Stimulated activated naive CD8-positive, alpha-beta T cell treated with anti-CD3 and anti-CD28 coated beads, Interleukin-15, Interleukin-2, amounts not matched to agents 100 ng/mL and 50 ng/mL, for 24 hours (primary cell): ENCODE data around the gene SKP1.

Experiments used
- H3K27ac Mint-ChIP-seq: one replicate; pipeline ENCODE4 v1.8.0; 2021; ENCODE audit warnings: mild to moderate bottlenecking, mixed read lengths
- H3K27me3 Mint-ChIP-seq: one replicate; pipeline ENCODE4 v1.8.0; 2021; ENCODE audit warnings: mixed read lengths
- H3K36me3 Mint-ChIP-seq: one replicate; pipeline ENCODE4 v1.8.0; 2021; ENCODE audit warnings: low read depth, mixed read lengths
- H3K4me1 Mint-ChIP-seq: one replicate; pipeline ENCODE4 v1.8.0; 2021; ENCODE audit warnings: low read depth, mixed read lengths
- H3K4me3 Mint-ChIP-seq: one replicate; pipeline ENCODE4 v1.8.0; 2021; ENCODE audit warnings: mild to moderate bottlenecking, mixed read lengths
- H3K9me3 Mint-ChIP-seq: one replicate; pipeline ENCODE4 v1.8.0; 2021; ENCODE audit warnings: mixed read lengths

SKP1 gene

DNA sequence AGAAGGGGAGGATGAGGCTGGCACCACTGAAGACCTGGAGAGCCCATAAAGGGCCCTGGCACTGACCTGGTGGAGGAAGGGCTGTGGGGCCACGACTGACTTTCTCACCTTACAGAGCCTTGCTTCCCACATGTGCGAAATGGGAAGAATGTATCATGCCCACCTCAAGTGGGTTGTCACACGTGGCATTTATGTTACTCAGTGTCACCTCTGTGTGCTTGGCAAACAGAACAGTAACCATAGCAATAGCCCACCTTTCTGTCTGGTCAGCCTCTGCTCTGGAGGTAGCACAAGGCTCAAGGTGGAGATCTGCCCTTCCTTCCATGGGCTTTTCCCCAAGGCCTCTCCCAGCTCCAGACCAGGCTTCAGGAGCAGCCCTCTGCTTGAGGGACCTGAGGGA, 45.6 kb downstream of the SKP1 start:
- no peaks in the 10 kb centered on the region for H3K27me3 Mint-ChIP-seq
- H3K9me3 Mint-ChIP-seq = no peaks in the 10 kb centered on the region
- peaks cover 24% of the 10 kb centered on the region for H3K36me3 Mint-ChIP-seq
- H3K4me1 Mint-ChIP-seq = peaks cover 98% of the 10 kb centered on the region
- H3K4me3 Mint-ChIP-seq = peak overlapping the region; percentile 67
- H3K27ac Mint-ChIP-seq = peak overlapping the region; percentile 98

DNA sequence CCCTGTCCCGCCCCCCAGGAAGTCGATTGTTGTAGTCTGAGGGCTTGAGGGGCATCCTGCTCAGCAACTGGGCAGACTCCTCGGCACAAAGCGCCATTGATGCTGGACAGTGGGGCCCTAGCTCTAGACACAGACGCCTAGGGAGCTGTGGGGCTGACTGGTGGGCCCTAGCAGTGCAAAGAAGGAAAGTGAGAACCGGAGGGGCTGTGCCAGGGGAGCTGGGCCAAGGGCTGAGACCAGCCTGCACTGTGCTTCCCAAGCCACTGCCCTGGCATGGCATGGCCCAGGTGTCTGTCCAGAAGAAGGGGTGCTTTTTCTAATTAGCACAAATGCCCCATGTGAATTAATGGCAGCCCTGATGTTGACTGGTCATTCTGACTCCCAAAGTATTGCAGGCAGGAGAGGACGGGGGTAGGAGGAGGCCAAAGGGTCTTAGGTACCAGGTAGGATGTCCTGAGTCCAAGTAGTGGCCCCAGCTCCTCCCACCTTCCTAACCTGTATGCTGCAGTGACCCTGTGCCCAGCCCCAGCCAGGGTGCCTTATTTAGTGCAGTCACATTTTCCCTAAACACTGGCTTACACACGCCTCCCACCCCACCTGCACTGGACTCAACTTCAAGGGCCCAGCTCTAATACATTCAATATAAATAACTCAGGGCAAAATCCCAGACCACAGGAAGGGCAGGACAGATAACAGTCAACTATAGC, 46.4 kb downstream of the SKP1 start:
- Mint-ChIP-seq H3K4me3 (peak overlapping the region; percentile 67), H3K27me3 (no peaks in the 10 kb centered on the region), H3K4me1 (peaks cover 98% of the 10 kb centered on the region), H3K36me3 (peaks cover 19% of the 10 kb centered on the region), H3K27ac (peak overlapping the region; percentile 98), H3K9me3 (no peaks in the 10 kb centered on the region)

DNA sequence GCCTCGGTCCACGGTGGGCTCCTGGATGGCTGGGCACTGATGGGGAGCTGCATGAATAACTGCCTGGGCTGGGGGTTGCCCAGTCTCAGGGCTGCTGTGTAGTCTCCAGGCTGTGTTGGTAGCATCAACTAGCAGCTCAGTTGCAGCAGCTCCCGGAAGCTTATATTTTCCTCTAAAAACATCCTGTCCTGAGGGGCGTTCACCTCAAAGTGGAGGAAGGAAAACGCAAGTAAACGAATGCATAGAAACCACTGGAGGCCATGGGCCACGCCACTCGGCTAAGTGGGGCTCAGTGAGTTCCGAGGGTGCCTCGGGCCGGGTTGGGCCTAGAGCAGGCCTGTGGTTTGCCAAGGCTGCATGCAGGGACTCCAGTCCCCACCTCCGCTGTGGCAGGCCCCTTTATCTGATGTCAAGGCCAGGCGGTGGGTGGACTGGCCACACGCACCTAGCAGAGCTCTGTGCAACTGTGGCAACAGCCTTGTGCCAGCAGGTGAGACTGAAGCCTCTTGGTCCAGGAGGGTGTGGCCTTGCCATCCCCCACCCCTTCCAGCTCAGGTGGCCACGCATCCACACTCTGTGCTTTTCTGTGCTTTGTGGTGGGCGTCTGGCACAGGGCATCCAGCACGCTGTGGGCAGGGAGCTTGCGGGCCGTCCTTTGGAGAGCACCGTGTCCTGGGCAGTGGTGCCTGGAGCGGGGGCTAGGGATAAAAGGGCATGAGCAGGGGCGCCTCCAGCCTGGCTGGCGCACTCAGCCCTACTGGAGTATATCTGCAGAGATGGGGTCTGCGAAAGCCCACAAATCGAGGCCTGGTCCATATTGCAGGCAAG, 47.1 kb downstream of the SKP1 start:
- no peaks in the 10 kb centered on the region for H3K27me3 Mint-ChIP-seq
- H3K36me3 Mint-ChIP-seq = peaks cover 14% of the 10 kb centered on the region
- no peaks in the 10 kb centered on the region for H3K9me3 Mint-ChIP-seq
- peaks cover 99% of the 10 kb centered on the region for H3K4me1 Mint-ChIP-seq
- H3K27ac Mint-ChIP-seq = peak overlapping the region; percentile 98
- H3K4me3 Mint-ChIP-seq = peak overlapping the region; percentile 74

DNA sequence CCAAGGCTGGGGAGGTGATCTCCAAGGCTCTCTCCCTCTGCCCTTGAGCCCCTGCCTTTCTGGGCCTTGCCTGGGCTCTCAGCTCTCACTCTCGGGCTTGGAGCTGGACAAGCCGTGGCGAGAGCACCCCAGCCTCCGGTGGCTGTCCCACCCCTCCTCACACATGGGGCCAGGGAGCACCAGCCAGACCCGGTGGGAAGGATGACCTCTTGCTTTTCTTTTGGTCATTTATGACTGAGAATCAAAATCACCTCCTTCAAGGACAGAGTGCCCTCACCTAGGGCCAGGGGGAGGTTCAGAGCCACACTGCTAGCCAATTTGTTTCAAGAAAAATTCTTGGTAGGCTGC, 48.1 kb downstream of the SKP1 start:
- peaks cover 100% of the 10 kb centered on the region for H3K4me1 Mint-ChIP-seq
- peak overlapping the region; percentile 74 for H3K4me3 Mint-ChIP-seq
- no peaks in the 10 kb centered on the region for H3K27me3 Mint-ChIP-seq
- H3K27ac Mint-ChIP-seq = peak overlapping the region; percentile 98
- H3K9me3 Mint-ChIP-seq = no peaks in the 10 kb centered on the region
- H3K36me3 Mint-ChIP-seq = peaks cover 14% of the 10 kb centered on the region

DNA sequence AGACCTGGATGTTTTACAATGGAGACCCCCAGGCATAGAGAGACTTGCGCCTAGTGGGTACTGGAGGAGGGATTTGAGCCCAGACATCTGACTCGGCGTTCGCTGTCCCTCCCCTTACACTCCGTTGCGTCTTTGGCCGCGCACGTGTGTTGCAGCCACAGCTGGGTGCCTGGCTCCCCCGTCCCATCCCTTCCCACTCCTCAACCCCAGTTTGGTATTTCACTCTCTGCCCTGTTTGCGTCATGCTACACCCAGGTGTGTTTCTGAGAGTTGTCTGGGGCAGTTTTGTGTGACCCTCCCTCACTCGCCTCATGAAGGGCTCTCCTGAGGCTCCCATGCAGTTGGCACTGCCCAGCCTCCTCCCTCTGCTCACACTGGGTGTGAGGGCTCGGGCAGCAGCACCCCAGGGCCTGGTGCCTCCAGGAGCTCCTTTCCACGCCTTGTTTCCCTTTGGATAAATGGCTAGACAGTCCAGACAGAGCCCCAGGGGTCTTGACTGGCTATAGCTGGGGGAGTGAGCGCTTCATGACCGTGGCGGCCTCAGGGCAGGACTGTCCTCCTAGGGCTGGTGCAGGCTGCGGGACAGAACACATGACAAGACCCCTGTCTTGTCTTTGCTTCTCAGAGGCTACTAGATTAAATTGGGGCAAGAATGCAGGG, 48.6 kb downstream of the SKP1 start:
- Mint-ChIP-seq H3K27me3 (no peaks in the 10 kb centered on the region), H3K27ac (peak overlapping the region; percentile 98), H3K9me3 (no peaks in the 10 kb centered on the region), H3K36me3 (peaks cover 17% of the 10 kb centered on the region), H3K4me3 (peak overlapping the region; percentile 74), H3K4me1 (peaks cover 100% of the 10 kb centered on the region)

DNA sequence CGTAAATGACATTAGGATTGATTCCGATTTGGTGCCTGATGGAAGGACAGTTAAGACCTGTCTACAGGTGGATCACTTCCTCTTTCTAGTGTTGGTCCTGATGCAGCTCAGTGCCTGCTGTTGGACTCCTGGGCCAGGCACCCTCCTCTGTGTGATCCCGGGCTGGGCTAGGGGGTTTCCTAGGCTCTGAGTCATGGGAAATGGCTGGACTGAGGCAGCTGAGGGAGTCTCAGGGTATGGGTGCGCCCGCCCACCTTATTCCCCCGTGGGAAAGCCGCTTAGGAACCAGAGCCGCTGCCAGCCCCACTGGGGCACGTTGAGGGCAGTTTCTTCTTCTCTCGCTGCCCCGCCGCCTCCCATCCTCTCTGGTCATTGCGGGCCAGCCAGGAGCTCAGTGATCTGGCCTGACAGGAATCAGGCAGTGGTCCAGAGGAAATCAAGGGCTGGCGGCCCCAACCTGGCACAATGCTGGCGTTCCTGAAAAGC, 49.3 kb downstream of the SKP1 start:
- no peaks in the 10 kb centered on the region for H3K27me3 Mint-ChIP-seq
- H3K9me3 Mint-ChIP-seq = no peaks in the 10 kb centered on the region
- H3K4me1 Mint-ChIP-seq = peaks cover 100% of the 10 kb centered on the region
- H3K27ac Mint-ChIP-seq = peak overlapping the region; percentile 98
- H3K36me3 Mint-ChIP-seq = peaks cover 12% of the 10 kb centered on the region
- H3K4me3 Mint-ChIP-seq = peak overlapping the region; percentile 74

DNA sequence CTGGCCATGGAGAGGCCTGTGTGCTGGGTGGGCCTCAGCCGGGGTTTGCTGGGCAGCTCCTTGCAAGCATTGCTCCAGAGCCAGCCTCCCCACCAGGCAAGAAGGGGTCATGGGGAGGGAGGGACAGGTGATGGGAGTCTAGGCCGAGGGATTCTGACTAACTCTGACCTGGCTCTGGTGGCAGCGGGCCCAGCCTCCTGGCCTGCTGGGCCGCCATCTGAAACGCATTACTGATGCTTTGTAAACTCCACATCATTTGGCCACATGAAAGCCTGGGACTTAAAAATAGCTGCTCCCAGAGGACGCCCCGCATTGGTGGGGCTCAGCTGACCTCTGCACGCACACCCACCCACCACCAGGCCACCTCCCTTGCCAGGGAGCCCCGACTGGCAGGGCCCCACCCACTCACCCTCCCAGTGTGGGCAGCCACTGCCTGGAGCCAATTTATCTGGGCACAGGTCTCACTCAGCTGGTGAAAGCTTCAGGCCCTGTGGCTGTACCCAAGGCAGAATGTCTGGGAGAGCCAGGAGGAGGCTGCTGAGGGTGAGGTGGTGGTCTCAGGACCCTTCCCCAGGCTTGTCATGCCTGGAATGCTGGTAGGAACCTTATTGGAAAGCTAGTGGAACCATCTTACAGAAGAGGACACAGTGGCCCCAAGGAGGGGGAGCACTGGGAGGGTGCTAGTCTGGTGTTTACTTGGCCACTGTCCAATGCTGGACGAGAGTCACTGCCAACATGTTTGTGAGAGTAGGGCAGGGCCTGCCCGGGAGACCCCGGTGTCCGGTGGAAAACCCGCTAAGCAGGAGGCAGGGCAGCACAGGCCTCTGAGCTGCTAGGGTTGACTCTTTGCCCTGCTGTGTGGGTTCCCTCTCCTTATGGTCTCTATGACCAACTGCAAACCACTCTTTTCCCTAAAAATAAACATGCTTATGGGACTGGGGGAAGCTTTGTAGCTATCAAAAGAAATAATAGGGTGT, 51.4 kb downstream of the SKP1 start:
- Mint-ChIP-seq H3K4me3 (peak overlapping the region; percentile 60), H3K9me3 (no peaks in the 10 kb centered on the region), H3K36me3 (peaks cover 21% of the 10 kb centered on the region), H3K27ac (peak overlapping the region; percentile 98), H3K27me3 (no peaks in the 10 kb centered on the region), H3K4me1 (peaks cover 100% of the 10 kb centered on the region)

DNA sequence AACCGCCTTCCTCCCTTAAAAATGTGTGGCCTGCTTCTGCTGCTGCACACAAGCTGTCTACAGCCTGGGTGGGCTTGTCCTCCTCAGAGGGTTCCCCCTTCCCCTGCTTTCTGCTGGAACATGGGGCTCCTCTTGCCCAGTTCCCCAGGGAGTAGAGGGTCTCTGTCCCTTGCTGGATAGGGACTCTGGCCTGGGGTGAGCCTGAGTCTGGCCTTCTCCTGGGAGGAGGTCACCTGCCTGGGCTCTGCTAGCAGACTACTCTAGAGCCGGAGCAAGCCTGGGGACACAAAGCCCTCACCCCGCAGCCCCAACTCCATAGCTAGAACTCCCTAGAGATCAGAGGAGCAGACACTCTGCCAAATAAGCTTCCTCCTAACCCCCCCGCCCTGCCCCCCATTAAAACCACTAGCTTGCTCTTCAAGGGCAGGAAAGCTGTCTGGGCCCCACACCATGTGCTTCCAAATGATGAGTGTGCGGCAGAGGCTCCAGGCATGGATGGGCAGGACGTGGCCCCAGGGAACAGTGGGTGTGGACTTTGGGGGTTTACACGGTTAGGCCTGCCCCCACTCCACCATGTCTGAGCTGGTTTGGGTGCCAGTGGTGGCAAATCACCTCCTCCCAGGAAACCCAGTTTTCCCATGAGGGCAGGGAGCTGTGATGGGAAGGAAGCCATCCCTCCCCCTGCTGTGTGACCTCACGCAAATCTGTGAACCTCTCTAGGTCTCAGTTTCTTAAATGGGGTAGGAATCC, 52.3 kb downstream of the SKP1 start:
- Mint-ChIP-seq H3K27me3 (no peaks in the 10 kb centered on the region), H3K36me3 (peaks cover 26% of the 10 kb centered on the region), H3K27ac (peak overlapping the region; percentile 98), H3K9me3 (no peaks in the 10 kb centered on the region), H3K4me1 (peaks cover 100% of the 10 kb centered on the region), H3K4me3 (peak overlapping the region; percentile 35)

DNA sequence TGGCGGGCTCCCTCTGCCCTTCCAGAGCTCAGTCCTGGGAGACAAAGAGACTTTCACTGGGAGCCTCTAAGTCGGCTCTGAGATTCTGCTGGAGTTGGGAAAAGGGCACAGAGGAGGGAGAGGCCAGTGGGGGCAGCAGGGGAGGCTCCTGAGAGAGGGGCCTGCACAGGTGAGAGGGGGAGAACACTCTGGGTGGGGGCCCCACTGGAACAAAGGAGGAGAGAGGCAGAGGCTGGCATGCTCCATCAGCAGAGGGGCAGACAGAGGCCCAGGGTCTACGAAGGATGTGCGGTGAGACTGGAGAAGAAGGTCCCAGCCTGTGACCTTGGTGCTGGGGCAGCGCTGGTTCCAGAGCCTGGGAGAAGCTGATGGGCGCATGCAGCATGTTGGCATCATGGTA, 53.4 kb downstream of the SKP1 start:
- H3K9me3 Mint-ChIP-seq = no peaks in the 10 kb centered on the region
- H3K4me3 Mint-ChIP-seq = peak overlapping the region; percentile 47
- H3K4me1 Mint-ChIP-seq = peaks cover 100% of the 10 kb centered on the region
- peak overlapping the region; percentile 98 for H3K27ac Mint-ChIP-seq
- peaks cover 27% of the 10 kb centered on the region for H3K36me3 Mint-ChIP-seq
- H3K27me3 Mint-ChIP-seq = no peaks in the 10 kb centered on the region

DNA sequence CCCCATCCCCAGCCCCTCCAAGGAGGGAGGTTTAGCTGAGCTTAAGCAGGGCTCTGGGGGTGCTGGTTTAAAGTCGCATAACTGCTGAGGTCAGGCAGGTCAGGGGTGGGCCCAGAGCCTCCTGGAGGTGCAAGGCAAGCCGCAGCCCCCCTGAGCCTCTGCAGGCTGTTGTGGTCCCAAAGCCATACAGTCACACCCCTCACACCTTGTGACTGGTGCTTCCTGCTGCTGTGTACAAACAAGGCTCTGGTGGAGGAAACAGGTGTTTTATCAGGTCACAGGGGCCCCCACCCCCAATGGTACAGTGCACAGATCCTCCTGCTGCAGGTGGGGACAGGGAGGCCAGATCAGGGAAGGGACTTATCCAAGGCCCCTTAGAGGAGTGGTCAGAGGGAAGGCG, 54.2 kb downstream of the SKP1 start:
- no peaks in the 10 kb centered on the region for H3K27me3 Mint-ChIP-seq
- no peak overlapping the region for H3K4me3 Mint-ChIP-seq
- peak overlapping the region; percentile 76 for H3K27ac Mint-ChIP-seq
- H3K4me1 Mint-ChIP-seq = peaks cover 100% of the 10 kb centered on the region
- no peaks in the 10 kb centered on the region for H3K9me3 Mint-ChIP-seq
- peaks cover 33% of the 10 kb centered on the region for H3K36me3 Mint-ChIP-seq

DNA sequence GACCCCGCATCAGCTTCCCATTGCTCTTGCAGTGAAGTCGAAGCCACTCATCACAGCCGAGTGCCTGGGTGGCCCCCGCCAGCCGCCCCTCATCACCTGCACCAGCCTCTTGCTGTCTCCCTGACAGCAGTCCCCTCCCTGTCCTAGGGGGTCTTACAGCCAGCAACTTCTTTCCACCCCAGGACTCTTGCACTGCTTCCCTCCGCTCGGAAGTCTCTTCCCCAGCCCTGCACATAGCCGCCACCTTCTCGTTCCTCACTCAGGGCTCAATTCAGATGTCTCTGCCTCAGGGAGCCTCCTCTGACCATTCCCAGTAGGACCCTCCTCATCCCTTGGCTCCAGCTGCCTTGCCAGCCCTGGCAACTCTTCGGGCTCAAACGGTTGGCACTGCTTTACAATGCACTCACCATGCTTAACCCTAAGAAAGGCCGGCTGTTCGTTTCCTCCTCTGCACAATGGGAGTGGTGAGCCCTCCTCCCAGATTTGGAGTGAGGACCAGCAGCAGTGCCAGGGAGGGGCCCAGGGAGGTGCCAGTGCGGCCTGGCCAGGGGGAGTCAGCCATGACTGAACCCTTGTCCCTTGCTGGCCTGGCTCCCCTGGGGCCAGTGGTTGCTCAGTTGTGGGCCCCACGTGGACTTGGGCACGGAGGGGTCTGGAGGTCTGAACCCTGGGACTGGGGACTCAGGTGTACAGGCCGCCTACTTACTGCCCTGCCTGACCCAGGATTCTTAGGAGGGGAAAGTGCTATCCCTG, 56.2 kb downstream of the SKP1 start:
- peaks cover 36% of the 10 kb centered on the region for H3K36me3 Mint-ChIP-seq
- no peaks in the 10 kb centered on the region for H3K9me3 Mint-ChIP-seq
- H3K4me1 Mint-ChIP-seq = peaks cover 99% of the 10 kb centered on the region
- H3K4me3 Mint-ChIP-seq = peak overlapping the region; percentile 79
- no peaks in the 10 kb centered on the region for H3K27me3 Mint-ChIP-seq
- H3K27ac Mint-ChIP-seq = peak overlapping the region; percentile 9

DNA sequence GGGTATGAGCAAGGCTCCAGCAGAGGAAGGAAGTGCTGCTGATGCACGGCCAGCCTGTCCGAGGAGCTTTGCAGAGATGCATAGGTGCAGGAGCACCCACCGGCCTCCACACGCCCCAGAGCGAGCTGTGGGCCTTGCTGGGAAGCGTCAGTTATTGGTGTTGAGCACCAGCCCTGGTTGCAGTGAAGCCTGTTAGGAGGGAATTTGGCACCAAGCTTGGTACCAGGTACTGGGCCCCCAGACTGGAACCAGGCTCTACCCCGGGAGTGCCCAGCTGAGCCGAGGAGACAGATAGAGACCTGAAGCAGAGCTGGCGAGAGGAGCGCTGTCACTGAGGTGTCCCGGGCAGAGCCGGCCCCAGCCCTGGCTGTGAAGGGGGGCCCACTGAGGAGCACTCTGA, 57.0 kb downstream of the SKP1 start:
- peak overlapping the region; percentile 79 for H3K4me3 Mint-ChIP-seq
- no peaks in the 10 kb centered on the region for H3K27me3 Mint-ChIP-seq
- peaks cover 36% of the 10 kb centered on the region for H3K36me3 Mint-ChIP-seq
- peaks cover 91% of the 10 kb centered on the region for H3K4me1 Mint-ChIP-seq
- H3K27ac Mint-ChIP-seq = peak overlapping the region; percentile 9
- H3K9me3 Mint-ChIP-seq = no peaks in the 10 kb centered on the region

DNA sequence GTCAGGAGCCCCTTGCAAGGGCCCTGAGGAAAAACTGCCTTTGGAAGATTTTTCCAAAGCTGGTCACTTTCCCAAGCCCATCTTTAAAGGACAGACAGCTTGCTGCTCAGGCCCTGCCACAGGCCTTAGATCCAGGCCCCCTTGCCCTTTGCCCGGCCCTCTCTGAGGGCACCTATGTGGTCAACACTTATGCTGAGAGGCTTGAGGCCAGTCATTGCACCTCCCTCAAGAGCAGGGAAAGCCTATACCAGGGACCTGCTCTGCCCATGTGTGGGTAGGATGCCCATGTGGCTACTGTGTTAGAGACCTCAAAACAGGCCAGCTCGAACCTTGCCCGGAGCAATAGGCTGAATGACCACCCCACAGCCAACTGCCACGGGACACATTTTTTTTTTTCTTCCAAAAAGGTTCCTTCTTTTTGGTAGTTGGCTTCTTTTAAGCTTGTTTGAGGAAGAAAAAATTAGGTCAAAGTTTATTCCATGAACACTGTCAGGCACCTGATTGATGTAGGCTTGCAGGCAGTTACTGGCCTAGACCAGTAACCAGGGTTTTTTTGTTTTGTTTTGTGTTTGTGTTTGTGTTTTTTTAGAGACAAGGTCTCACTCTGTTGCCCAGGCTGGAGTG, 58.4 kb downstream of the SKP1 start:
- peak overlapping the region; percentile 79 for H3K4me3 Mint-ChIP-seq
- peaks cover 88% of the 10 kb centered on the region for H3K4me1 Mint-ChIP-seq
- H3K27ac Mint-ChIP-seq = no peak overlapping the region
- H3K36me3 Mint-ChIP-seq = peaks cover 30% of the 10 kb centered on the region
- H3K9me3 Mint-ChIP-seq = no peaks in the 10 kb centered on the region
- no peaks in the 10 kb centered on the region for H3K27me3 Mint-ChIP-seq
